H1 (cell line): ENCODE data around the gene FGF14. TPM values are rescaled to one million over a fixed set of nuclear protein-coding genes. Genes with fewer than 3 reads are reported as not detected.

Source experiments
- CREB1 ChIP-seq: IDR thresholded peaks from 2 replicates; pipeline ENCODE4 v1.6.1; 2012; ENCODE audit warnings: inconsistent platforms
- TEAD4 ChIP-seq: IDR thresholded peaks from 2 replicates; pipeline ENCODE4 v1.6.1; 2012; ENCODE audit warnings: low read depth, low read length, inconsistent platforms, mixed read lengths
- polyA plus RNA-seq, 7 experiments: library from polyadenylated mRNA; depleted of rRNA in 3 of 7; stranded (reverse) in 5 of 7; unstranded in 2 of 7; fragments of >200 nt in 5 of 7; fragments of 200-250 nt in 2 of 7; gene quantifications; 1 replicate in 5 of 7; 2 replicates in 1 of 7; 4 replicates in 1 of 7; pipeline versions ENCODE4 v1.2.1 to v1.2.3, GENCODE V29; 2011 to 2013; ENCODE audit warnings: missing spikeins in 2 of 7, mixed read lengths in 2 of 7
- total RNA-seq: library from RNA; stranded (reverse); fragmentation: NEBNext Ultra II Directional; extraction: Animal tissue kit (Norgen Biotek cat#: 25700); gene quantifications from 2 replicates; pipeline ENCODE4 v1.2.1, GENCODE V29; 2021
- TF ChIP-seq, protein P1 (sequence below): IDR thresholded peaks from 2 replicates; pipeline ENCODE4 v1.6.1; 2012; ENCODE audit warnings: inconsistent platforms

FGF14 gene
- total and polyA plus RNA-seq, 2 of the 8 experiments (the other 6 are each of a cell fraction or from before 2014, with no cell fraction given): 0.05 to 0.58 TPM

- TF ChIP-seq CREB1 (no peak), TEAD4 (no peak)
- TF ChIP-seq, protein P1, sequence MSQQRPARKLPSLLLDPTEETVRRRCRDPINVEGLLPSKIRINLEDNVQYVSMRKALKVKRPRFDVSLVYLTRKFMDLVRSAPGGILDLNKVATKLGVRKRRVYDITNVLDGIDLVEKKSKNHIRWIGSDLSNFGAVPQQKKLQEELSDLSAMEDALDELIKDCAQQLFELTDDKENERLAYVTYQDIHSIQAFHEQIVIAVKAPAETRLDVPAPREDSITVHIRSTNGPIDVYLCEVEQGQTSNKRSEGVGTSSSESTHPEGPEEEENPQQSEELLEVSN: no peak
Observed at GRCh38 chr13:101783554-101783953, 618.3 kb downstream of the FGF14 start (continued).
